HG02571 (cell line): Measurements from ENCODE around the gene ZNF613.
"Not testable (repeated sequence)": the region's sequence is repeated elsewhere in the genome, so short reads cannot be mapped to it uniquely, and the experiment has no call there.

Experiments used
- ATAC-seq: cut with Tn5 transposase; IDR thresholded peaks from one replicate; pipeline ENCODE4 v1.9.1; 2021; ENCODE audit warnings: mild to moderate bottlenecking, moderate library complexity; ENCODE audit not compliant: unreplicated experiment

ZNF613 gene

GRCh38 chr19:51926784-51927741 lies at the start of gene ZNF613:
Gene ZNF613 (plus strand): TSS chr19:51927472. CDS start chr19:51936221, 8,749 bp downstream.
- ATAC-seq: peak; percentile 76

- no peak for ATAC-seq
Measured at GRCh38 chr19:51882518-51882917, 44.8 kb upstream of the ZNF613 start.

GRCh38 chr19:51884713-51885112 lies 42.6 kb upstream of the ZNF613 start:
- no peak for ATAC-seq

GRCh38 chr19:51887522-51888498 lies 39.5 kb upstream of the ZNF613 start, which contains the start of gene ZNF577:
Gene ZNF577 (minus strand): TSS chr19:51887951. CDS start chr19:51880382, 7,569 bp downstream.
- ATAC-seq: no peak

- no peak for ATAC-seq
Measured at GRCh38 chr19:51889934-51890333, 37.3 kb upstream of the ZNF613 start.

- no peak for ATAC-seq
Measured at GRCh38 chr19:51891193-51891747, 36.0 kb upstream of the ZNF613 start.

GRCh38 chr19:51901860-51902259 lies 25.4 kb upstream of the ZNF613 start:
- no peak for ATAC-seq

- no peak for ATAC-seq
Measured at GRCh38 chr19:51903192-51903591, 24.1 kb upstream of the ZNF613 start.

GRCh38 chr19:51904331-51905165 lies 22.7 kb upstream of the ZNF613 start, which contains the start of gene ZNF649:
Gene ZNF649 (minus strand): TSS chr19:51905017. CDS start chr19:51900107, 4,910 bp downstream.
- peak; percentile 84 for ATAC-seq

- ATAC-seq: no peak
Measured at GRCh38 chr19:51905206-51905605, 22.1 kb upstream of the ZNF613 start.

- not testable (repeated sequence) for ATAC-seq
Measured at GRCh38 chr19:51905639-51906038, 21.6 kb upstream of the ZNF613 start.

- not testable (repeated sequence) for ATAC-seq
Measured at GRCh38 chr19:51906108-51906507, 21.2 kb upstream of the ZNF613 start.

- ATAC-seq: not testable (repeated sequence)
Measured at GRCh38 chr19:51907981-51908380, 19.3 kb upstream of the ZNF613 start.

GRCh38 chr19:51915324-51915867 lies 11.9 kb upstream of the ZNF613 start:
- no peak for ATAC-seq

GRCh38 chr19:51916167-51916566 lies 11.1 kb upstream of the ZNF613 start:
- ATAC-seq: no peak

- ATAC-seq: no peak
Measured at GRCh38 chr19:51919606-51920005, 7.7 kb upstream of the ZNF613 start.

GRCh38 chr19:51921949-51922348 lies 5.3 kb upstream of the ZNF613 start:
- no peak for ATAC-seq

GRCh38 chr19:51926426-51926783 lies 867 bp upstream of the ZNF613 start:
- ATAC-seq: no peak

GRCh38 chr19:51927859-51928258 lies 587 bp downstream of the ZNF613 start:
- ATAC-seq: no peak

- ATAC-seq: no peak
Measured at GRCh38 chr19:51931921-51932320, 4.6 kb downstream of the ZNF613 start.
